Ishikawa (cell line): Measurements from ENCODE around the gene RAB31.

Experiments used
- CEBPB ChIP-seq: IDR thresholded peaks from 2 replicates; pipeline ENCODE4 v1.6.1; 2012
- CREB1 ChIP-seq: IDR thresholded peaks from 2 replicates; pipeline ENCODE4 v1.6.1; 2012; ENCODE audit warnings: low read depth
- EGR1 ChIP-seq: IDR thresholded peaks from 2 replicates; pipeline ENCODE4 v1.6.1; 2012
- EP300 ChIP-seq: IDR thresholded peaks from 2 replicates; pipeline ENCODE4 v1.6.1; 2012; ENCODE audit warnings: borderline replicate concordance
- FOXM1 ChIP-seq: IDR thresholded peaks from 2 replicates; pipeline ENCODE4 v1.6.1; 2012; ENCODE audit warnings: low read depth, borderline replicate concordance
- MAX ChIP-seq: IDR thresholded peaks from 2 replicates; pipeline ENCODE4 v1.6.1; 2012
- NFIC ChIP-seq: IDR thresholded peaks from 2 replicates; pipeline ENCODE4 v1.6.1; 2012
- RAD21 ChIP-seq: IDR thresholded peaks from 2 replicates; pipeline ENCODE4 v1.6.1; 2012; ENCODE audit warnings: low read depth
- REST ChIP-seq: IDR thresholded peaks from 2 replicates; pipeline ENCODE4 v1.6.1; 2012; ENCODE audit warnings: low read depth, mild to moderate bottlenecking
- TAF1 ChIP-seq: IDR thresholded peaks from 2 replicates; pipeline ENCODE4 v1.6.1; 2012; ENCODE audit warnings: low read depth, mild to moderate bottlenecking
- TCF12 ChIP-seq: IDR thresholded peaks from 2 replicates; pipeline ENCODE4 v1.6.1; 2012; ENCODE audit warnings: low read depth
- TEAD4 ChIP-seq: IDR thresholded peaks from 2 replicates; pipeline ENCODE4 v1.6.1; 2012
- USF1 ChIP-seq: IDR thresholded peaks from 2 replicates; pipeline ENCODE4 v1.6.1; 2012
- YY1 ChIP-seq: IDR thresholded peaks from 2 replicates; pipeline ENCODE4 v1.6.1; 2012; ENCODE audit warnings: low read depth
- ZBTB7A ChIP-seq: IDR thresholded peaks from 2 replicates; pipeline ENCODE4 v1.6.1; 2012; ENCODE audit warnings: low read depth

The RAB31 gene

GRCh38 chr18:9861933-9862332 is 153.8 kb downstream of the RAB31 start:
- TF ChIP-seq REST (no peak), EP300 (no peak), NFIC (no peak), ZBTB7A (no peak), CREB1 (no peak), MAX (no peak), RAD21 (no peak), TCF12 (no peak), USF1 (no peak), EGR1 (no peak), TAF1 (no peak), FOXM1 (no peak), YY1 (no peak), CEBPB (no peak)

- no peak for TF ChIP-seq YY1
- no peak for TF ChIP-seq TAF1
- no peak for TF ChIP-seq CEBPB
- TF ChIP-seq NFIC: no peak
- TF ChIP-seq CREB1: no peak
- TF ChIP-seq REST: no peak
- no peak for TF ChIP-seq ZBTB7A
- TF ChIP-seq FOXM1: no peak
- no peak for TF ChIP-seq USF1
- no peak for TF ChIP-seq MAX
- no peak for TF ChIP-seq EGR1
- TF ChIP-seq TEAD4: no peak
- no peak for TF ChIP-seq RAD21
- TF ChIP-seq EP300: no peak
- no peak for TF ChIP-seq TCF12
Observed at GRCh38 chr18:9862686-9863085, 154.6 kb downstream of the RAB31 start.

- TF ChIP-seq REST (no peak), CREB1 (no peak), MAX (no peak), EGR1 (no peak), EP300 (no peak), FOXM1 (no peak), ZBTB7A (no peak), TCF12 (no peak), RAD21 (no peak), TAF1 (no peak)
Observed at GRCh38 chr18:9863282-9863681, 155.2 kb downstream of the RAB31 start.

GRCh38 chr18:9865764-9866490 is 157.8 kb downstream of the RAB31 start:
- TF ChIP-seq FOXM1: no peak
- TF ChIP-seq TCF12: no peak
- no peak for TF ChIP-seq TEAD4
- no peak for TF ChIP-seq CREB1
- TF ChIP-seq TAF1: no peak
